GM15510 (cell line): Measurements from ENCODE around the gene MTHFS.

Experiments
- POLR2A ChIP-seq: IDR thresholded peaks from 3 replicates; pipeline ENCODE4 v1.6.1; 2011; ENCODE audit warnings: borderline replicate concordance; ENCODE audit not compliant: insufficient read length; ENCODE audit errors: extremely low read depth

Gene MTHFS

GRCh38 chr15:79896634-79897379 is at the start of gene MTHFS:
Gene MTHFS, minus strand, starts transcription at chr15:79897014. Its CDS starts 26 bp downstream, at chr15:79896988.
- peak; percentile 81 for TF ChIP-seq POLR2A

GRCh38 chr15:79944622-79945021 is 47.8 kb upstream of the MTHFS start:
- no peak for TF ChIP-seq POLR2A

- TF ChIP-seq POLR2A = no peak
These were observed 47.0 kb upstream of the MTHFS start for GRCh38 chr15:79943820-79944219.

DNA sequence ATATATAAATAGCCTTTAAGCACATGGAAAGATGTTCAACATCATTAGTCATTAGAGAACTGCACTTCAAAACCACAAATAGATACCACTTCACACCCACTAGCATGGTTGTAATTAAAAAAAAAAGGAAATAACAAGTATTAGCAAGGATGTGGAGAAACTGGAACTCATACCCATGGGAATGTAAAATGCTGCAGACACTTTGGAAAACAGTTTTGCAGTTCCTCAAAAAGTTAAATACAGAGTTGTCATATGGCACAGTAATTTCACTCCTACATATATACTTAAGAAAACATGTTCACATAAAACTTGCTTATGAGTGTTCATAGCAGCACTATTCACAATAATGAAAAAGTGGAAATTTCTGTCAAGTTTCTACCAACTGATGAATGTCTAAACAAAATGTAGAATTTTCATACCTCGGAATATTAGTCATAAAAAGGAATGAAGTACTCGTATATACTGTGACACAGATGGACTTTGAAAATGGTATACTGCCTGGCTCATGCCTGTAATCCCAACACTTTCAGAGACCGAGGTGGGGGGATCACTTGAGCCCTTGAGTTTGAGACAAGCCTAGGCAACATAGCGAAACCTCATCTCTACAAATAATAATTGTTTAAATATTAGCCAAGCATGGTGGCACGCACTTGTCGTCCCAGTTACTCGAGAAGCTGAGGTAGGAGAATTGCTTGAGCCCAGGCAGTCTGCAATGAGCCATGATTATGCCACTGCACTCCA is 46.1 kb upstream of the MTHFS start:
- TF ChIP-seq POLR2A = no peak

- TF ChIP-seq POLR2A = no peak
These were observed 42.6 kb upstream of the MTHFS start for GRCh38 chr15:79939399-79939798.

GRCh38 chr15:79938143-79938542 is 41.3 kb upstream of the MTHFS start:
- TF ChIP-seq POLR2A = no peak

- TF ChIP-seq POLR2A = no peak
These were observed 36.4 kb upstream of the MTHFS start for GRCh38 chr15:79933231-79933630.

GRCh38 chr15:79932447-79932846 is 35.6 kb upstream of the MTHFS start:
- TF ChIP-seq POLR2A = no peak

- no peak for TF ChIP-seq POLR2A
These were observed 33.7 kb upstream of the MTHFS start for GRCh38 chr15:79930516-79930915.

GRCh38 chr15:79929412-79929811 is 32.6 kb upstream of the MTHFS start:
- no peak for TF ChIP-seq POLR2A

GRCh38 chr15:79924379-79924778 is 27.6 kb upstream of the MTHFS start:
- no peak for TF ChIP-seq POLR2A

DNA sequence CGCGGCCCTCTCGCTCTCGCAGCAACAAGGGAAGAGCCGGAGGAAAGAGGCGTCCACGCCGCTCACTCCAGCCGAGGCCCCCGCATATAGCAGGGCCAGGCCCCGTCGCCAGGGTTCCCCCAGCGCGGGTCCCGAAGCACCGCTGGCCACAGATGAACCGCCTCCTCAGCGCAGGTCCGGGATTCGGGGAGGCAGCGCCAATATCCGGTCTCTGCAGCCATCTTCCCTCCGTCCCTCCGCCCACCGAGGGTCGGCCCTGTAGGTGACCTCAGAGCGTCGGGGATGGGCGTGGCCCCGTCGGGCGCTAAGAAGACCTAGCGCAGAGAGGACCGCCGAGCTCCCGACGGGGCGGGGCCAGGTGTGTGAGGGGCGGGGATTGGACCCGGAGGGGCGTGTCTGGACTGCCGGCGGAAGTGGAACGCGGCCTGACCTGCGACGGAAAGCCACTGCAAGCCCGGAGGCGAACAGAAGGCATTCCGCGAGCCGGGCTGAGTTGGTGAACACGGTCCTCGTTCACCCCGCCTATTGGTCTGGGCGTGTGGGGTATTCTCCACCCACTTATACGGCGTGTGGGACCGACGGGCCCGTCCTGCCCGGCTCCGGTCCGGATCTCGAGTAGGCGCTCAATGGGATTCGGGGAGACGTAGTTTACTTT is 26.8 kb upstream of the MTHFS start:
- TF ChIP-seq POLR2A = peak; percentile 92

DNA sequence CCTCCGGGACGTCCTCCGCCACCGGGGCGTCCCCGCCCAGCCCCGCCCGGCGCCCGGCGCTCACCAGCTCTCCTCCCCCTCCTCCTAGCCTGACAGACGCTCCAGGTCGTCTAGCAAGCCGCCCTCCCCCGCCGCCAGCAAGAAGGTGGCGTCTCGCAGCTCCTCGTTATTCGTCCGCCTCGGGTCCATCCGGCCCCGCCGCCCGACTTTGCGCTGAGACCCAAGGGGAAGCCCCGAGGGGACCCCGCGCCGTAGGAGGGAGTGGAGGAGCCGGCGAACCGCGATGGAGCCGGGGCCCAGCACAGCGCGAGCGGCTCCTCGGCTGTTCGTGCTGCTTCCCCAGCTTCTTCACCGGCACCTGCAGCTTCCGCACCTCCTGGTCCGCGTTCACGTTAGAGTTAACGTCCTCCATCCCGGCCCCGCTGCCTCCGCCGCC is 26.3 kb upstream of the MTHFS start:
- TF ChIP-seq POLR2A = no peak

GRCh38 chr15:79922512-79923078 is 25.8 kb upstream of the MTHFS start:
- no peak for TF ChIP-seq POLR2A
